Measurements from ENCODE around the gene MYOM3. TPM values are rescaled to one million over a fixed set of nuclear protein-coding genes. Genes with fewer than 3 reads are reported as not detected.

MYOM3 gene
- total and polyA plus RNA-seq, 2 of the 13 experiments (the other 11 are each of a cell fraction or from before 2014, with no cell fraction given) = 5.8 to 15.3 TPM

DNA sequence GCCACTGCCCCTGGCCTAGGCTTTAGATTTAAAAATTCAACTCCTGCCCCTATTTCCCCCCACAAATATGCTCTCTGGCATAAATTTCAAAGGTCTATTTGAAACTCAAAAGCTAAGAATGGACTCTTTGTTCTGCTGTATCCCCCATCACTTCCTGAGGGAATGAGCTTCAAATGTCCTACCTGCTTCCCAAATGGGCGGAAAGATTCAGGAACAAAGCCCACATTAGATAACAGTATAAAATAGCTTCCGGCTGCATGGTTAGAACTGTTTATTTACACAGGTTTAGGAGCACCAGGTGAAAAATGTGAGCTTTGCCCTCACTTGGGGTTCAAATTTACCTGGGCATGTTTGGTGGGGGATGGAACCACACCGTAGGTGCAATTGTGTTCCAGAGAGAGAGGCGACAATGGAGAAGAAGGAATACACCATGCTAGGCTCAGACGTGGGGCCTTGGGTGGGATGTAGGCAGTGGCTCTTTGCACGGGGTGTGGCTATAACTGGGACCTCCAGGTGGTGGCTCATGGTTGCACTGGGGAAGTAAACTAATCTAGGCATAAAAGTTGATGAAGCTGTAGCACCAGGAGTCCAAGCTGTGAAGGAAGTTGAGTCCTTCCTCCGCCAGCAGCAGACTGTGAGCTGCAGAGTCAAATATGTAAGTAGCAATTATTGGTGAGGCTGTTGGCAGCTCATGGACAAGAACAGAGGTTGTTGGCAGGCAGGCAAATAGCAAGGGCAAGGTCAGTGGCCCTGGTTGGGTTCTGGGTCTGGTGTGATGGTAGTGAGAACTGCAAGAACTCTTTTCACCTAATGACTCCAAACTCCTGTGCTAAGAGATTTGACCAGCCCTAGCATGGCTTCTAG lies 90.3 kb downstream of the MYOM3 start (continued):
- TF ChIP-seq, protein P1, sequence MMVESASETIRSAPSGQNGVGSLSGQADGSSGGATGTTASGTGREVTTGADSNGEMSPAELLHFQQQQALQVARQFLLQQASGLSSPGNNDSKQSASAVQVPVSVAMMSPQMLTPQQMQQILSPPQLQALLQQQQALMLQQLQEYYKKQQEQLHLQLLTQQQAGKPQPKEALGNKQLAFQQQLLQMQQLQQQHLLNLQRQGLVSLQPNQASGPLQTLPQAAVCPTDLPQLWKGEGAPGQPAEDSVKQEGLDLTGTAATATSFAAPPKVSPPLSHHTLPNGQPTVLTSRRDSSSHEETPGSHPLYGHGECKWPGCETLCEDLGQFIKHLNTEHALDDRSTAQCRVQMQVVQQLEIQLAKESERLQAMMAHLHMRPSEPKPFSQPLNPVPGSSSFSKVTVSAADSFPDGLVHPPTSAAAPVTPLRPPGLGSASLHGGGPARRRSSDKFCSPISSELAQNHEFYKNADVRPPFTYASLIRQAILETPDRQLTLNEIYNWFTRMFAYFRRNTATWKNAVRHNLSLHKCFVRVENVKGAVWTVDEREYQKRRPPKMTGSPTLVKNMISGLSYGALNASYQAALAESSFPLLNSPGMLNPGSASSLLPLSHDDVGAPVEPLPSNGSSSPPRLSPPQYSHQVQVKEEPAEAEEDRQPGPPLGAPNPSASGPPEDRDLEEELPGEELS (CRISPR knock-in tag; IDR thresholded peaks at IDR 0.05) = peak; percentile 95
- TF ChIP-seq MAF1 (CRISPR knock-in tag; IDR thresholded peaks at IDR 0.05; ENCODE audit: borderline replicate concordance) = 0 out of 2 replicates have a peak, but pooled peaks have one; percentile 10
- TF ChIP-seq, protein P2, sequence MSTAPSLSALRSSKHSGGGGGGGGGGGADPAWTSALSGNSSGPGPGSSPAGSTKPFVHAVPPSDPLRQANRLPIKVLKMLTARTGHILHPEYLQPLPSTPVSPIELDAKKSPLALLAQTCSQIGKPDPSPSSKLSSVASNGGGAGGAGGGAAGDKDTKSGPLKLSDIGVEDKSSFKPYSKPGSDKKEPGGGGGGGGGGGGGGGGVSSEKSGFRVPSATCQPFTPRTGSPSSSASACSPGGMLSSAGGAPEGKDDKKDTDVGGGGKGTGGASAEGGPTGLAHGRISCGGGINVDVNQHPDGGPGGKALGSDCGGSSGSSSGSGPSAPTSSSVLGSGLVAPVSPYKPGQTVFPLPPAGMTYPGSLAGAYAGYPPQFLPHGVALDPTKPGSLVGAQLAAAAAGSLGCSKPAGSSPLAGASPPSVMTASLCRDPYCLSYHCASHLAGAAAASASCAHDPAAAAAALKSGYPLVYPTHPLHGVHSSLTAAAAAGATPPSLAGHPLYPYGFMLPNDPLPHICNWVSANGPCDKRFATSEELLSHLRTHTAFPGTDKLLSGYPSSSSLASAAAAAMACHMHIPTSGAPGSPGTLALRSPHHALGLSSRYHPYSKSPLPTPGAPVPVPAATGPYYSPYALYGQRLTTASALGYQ (CRISPR knock-in tag; IDR thresholded peaks at IDR 0.05) = peak; percentile 85
- TF ChIP-seq, protein P3, sequence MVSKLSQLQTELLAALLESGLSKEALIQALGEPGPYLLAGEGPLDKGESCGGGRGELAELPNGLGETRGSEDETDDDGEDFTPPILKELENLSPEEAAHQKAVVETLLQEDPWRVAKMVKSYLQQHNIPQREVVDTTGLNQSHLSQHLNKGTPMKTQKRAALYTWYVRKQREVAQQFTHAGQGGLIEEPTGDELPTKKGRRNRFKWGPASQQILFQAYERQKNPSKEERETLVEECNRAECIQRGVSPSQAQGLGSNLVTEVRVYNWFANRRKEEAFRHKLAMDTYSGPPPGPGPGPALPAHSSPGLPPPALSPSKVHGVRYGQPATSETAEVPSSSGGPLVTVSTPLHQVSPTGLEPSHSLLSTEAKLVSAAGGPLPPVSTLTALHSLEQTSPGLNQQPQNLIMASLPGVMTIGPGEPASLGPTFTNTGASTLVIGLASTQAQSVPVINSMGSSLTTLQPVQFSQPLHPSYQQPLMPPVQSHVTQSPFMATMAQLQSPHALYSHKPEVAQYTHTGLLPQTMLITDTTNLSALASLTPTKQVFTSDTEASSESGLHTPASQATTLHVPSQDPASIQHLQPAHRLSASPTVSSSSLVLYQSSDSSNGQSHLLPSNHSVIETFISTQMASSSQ (IDR thresholded peaks at IDR 0.05; ENCODE audit: low read depth) = peak; percentile 74
- TF ChIP-seq, protein P3 (CRISPR knock-in tag; IDR thresholded peaks at IDR 0.05; ENCODE audit: borderline replicate concordance) = peak; percentile 90; the same call in 1 of the 2 replicates
- TF ChIP-seq ZNF382 (CRISPR knock-in tag; IDR thresholded peaks at IDR 0.05; ENCODE audit: borderline replicate concordance) = no peak
- TF ChIP-seq, protein P4, sequence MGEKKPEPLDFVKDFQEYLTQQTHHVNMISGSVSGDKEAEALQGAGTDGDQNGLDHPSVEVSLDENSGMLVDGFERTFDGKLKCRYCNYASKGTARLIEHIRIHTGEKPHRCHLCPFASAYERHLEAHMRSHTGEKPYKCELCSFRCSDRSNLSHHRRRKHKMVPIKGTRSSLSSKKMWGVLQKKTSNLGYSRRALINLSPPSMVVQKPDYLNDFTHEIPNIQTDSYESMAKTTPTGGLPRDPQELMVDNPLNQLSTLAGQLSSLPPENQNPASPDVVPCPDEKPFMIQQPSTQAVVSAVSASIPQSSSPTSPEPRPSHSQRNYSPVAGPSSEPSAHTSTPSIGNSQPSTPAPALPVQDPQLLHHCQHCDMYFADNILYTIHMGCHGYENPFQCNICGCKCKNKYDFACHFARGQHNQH (CRISPR knock-in tag; IDR thresholded peaks at IDR 0.05) = peak; percentile 95
- no peak for TF ChIP-seq ZNF607 (CRISPR knock-in tag; IDR thresholded peaks at IDR 0.05; ENCODE audit: borderline replicate concordance)
- TF ChIP-seq TOE1 (CRISPR knock-in tag; IDR thresholded peaks at IDR 0.05) = no peak
- no peak for TF ChIP-seq GABPA (IDR thresholded peaks at IDR 0.05; ENCODE audit: low read depth, low read length)
- TF ChIP-seq GABPA (CRISPR knock-in tag; IDR thresholded peaks at IDR 0.05; ENCODE audit: low read depth) = peak; percentile 71
- TF ChIP-seq ADNP (CRISPR knock-in tag; IDR thresholded peaks at IDR 0.05) = no peak
- 0 out of 2 replicates have a peak, but pooled peaks have one; percentile 55 for TF ChIP-seq WIZ (CRISPR knock-in tag; IDR thresholded peaks at IDR 0.05)
- TF ChIP-seq, protein P5, sequence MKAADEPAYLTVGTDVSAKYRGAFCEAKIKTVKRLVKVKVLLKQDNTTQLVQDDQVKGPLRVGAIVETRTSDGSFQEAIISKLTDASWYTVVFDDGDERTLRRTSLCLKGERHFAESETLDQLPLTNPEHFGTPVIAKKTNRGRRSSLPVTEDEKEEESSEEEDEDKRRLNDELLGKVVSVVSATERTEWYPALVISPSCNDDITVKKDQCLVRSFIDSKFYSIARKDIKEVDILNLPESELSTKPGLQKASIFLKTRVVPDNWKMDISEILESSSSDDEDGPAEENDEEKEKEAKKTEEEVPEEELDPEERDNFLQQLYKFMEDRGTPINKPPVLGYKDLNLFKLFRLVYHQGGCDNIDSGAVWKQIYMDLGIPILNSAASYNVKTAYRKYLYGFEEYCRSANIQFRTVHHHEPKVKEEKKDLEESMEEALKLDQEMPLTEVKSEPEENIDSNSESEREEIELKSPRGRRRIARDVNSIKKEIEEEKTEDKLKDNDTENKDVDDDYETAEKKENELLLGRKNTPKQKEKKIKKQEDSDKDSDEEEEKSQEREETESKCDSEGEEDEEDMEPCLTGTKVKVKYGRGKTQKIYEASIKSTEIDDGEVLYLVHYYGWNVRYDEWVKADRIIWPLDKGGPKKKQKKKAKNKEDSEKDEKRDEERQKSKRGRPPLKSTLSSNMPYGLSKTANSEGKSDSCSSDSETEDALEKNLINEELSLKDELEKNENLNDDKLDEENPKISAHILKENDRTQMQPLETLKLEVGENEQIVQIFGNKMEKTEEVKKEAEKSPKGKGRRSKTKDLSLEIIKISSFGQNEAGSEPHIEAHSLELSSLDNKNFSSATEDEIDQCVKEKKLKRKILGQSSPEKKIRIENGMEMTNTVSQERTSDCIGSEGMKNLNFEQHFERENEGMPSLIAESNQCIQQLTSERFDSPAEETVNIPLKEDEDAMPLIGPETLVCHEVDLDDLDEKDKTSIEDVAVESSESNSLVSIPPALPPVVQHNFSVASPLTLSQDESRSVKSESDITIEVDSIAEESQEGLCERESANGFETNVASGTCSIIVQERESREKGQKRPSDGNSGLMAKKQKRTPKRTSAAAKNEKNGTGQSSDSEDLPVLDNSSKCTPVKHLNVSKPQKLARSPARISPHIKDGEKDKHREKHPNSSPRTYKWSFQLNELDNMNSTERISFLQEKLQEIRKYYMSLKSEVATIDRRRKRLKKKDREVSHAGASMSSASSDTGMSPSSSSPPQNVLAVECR (CRISPR knock-in tag; IDR thresholded peaks at IDR 0.05; ENCODE audit: borderline replicate concordance) = peak; percentile 64; the same call in 1 of the 2 replicates

Measured in HepG2 (cell line).